K562 (cell line): ENCODE measurements around the gene PTTG2. TPM values are rescaled to one million over a fixed set of nuclear protein-coding genes. Genes with fewer than 3 reads are reported as not detected.

Experiments used
- ATAC-seq: fragments of 200-7000 bp; cut with Tn5 transposase; 3 replicates; pipeline ENCODE4 v1.9.1; 2020; ENCODE audit warnings: moderate library complexity
- BruUV-seq: library from RNA; stranded (reverse); fragments of 400-500 nt; replicated peaks from 2 replicates; lab custom pipeline; 2021; lab: Mats Ljungman, UMichigan
- CTCF ChIA-PET: fragments of 300-600 bp; formaldehyde crosslinking; extraction: SDS; loops from one replicate; lab custom pipeline; 2021; ENCODE audit warnings: low intra/inter-chr PET ratio; lab: Yijun Ruan, JAX
- POLR2A ChIA-PET: fragments of 300-600, 350-650 bp; sonication (Branson Sonifier 250); formaldehyde crosslinking; extraction: SDS; loops from one replicate; lab custom pipeline; 2021; ENCODE audit warnings: antibody characterized with exemption, inconsistent platforms; lab: Yijun Ruan, JAX
- DNase-seq, 4 experiments: peaks; one replicate each; pipeline versions ENCODE4 v3.0.0 to v3.0.0-alpha.2; 2011 to 2018; ENCODE audit warnings: low spot score in 3 of 4, mixed read lengths in 3 of 4; ENCODE audit errors: extremely low read depth in 1 of 4
- FAIRE-seq: peaks from 2 replicates; lab custom pipeline; 2011; peaks lifted over from hg19 to GRCh38; lab: Jason Lieb, UNC
- H2AFZ ChIP-seq: 2 replicates; pipeline ENCODE4 v1.6.0; 2011; ENCODE audit warnings: low read depth, low read length, control low read depth, inconsistent platforms
- H3K27ac ChIP-seq: fragments of 200-600 bp; 3 replicates; pipeline ENCODE4 v1.8.0; 2011; ENCODE audit warnings: low read depth, mild to moderate bottlenecking, control low read depth, inconsistent platforms, low read length, moderate library complexity, mixed read lengths; ENCODE audit errors: extremely low read depth
- H3K27me3 ChIP-seq, 2 experiments: fragments of 300-600 bp in 1 of 2; 2 replicates in 1 of 2; 3 replicates in 1 of 2; pipeline versions ENCODE4 v1.6.0 to v1.8.0; 2011; ENCODE audit warnings: inconsistent platforms in 2 of 2, low read length in 2 of 2, mild to moderate bottlenecking in 1 of 2, mixed read lengths in 1 of 2, moderate library complexity in 1 of 2; ENCODE audit not compliant: control insufficient read depth in 2 of 2, insufficient read depth in 2 of 2
- H3K36me3 ChIP-seq: fragments of 300-600 bp; 3 replicates; pipeline ENCODE4 v1.8.0; 2011; ENCODE audit warnings: mild to moderate bottlenecking, low read length, inconsistent platforms; ENCODE audit not compliant: control insufficient read depth, insufficient read depth
- H3K4me1 ChIP-seq, 2 experiments: fragments of 200-600 bp in 1 of 2; replicated peaks in 1 of 2; 2 replicates in 1 of 2; 3 replicates in 1 of 2; pipeline versions ENCODE4 v1.5.1 to v1.8.0; 2011; ENCODE audit warnings: inconsistent platforms in 2 of 2, low read length in 2 of 2, mild to moderate bottlenecking in 1 of 2, mixed read lengths in 1 of 2, moderate library complexity in 1 of 2; ENCODE audit not compliant: control insufficient read depth in 2 of 2, insufficient read depth in 2 of 2
- H3K4me2 ChIP-seq: 2 replicates; pipeline ENCODE4 v1.6.1; 2011; ENCODE audit warnings: low read length, control low read depth, inconsistent platforms, mixed read lengths; ENCODE audit not compliant: insufficient read depth
- H3K4me3 ChIP-seq: fragments of 200-600 bp; sonication (generic), shearing (Covaris generic); 2 replicates; pipeline ENCODE4 v1.5.1; 2016; ENCODE audit warnings: control low read depth, inconsistent platforms
- H3K79me2 ChIP-seq: fragments of 200-600 bp; 3 replicates; pipeline ENCODE4 v1.8.0; 2011; ENCODE audit warnings: low read length, inconsistent platforms; ENCODE audit not compliant: control insufficient read depth, insufficient read depth
- H3K9ac ChIP-seq, 2 experiments: 2 replicates each; pipeline versions ENCODE4 v1.6.0 to v1.6.1; 2011; ENCODE audit warnings: low read depth in 2 of 2, low read length in 2 of 2, control low read depth in 1 of 2, inconsistent platforms in 1 of 2, mild to moderate bottlenecking in 1 of 2, mixed read lengths in 1 of 2; ENCODE audit not compliant: insufficient read depth in 1 of 2
- H3K9me1 ChIP-seq: one replicate; pipeline ENCODE4 v1.6.0; 2011; ENCODE audit warnings: inconsistent platforms, mild to moderate bottlenecking, low read length, moderate library complexity; ENCODE audit not compliant: control insufficient read depth, insufficient read depth
- H3K9me3 ChIP-seq: replicated peaks from 2 replicates; pipeline ENCODE4 v1.5.1; 2011; ENCODE audit warnings: low read depth, low read length, inconsistent platforms; ENCODE audit not compliant: control insufficient read depth, insufficient read depth
- H4K20me1 ChIP-seq: replicated peaks from 2 replicates; pipeline ENCODE4 v1.6.1; 2011; ENCODE audit warnings: low read length, inconsistent platforms, mixed read lengths; ENCODE audit not compliant: control insufficient read depth, insufficient read depth
- BHLHE40 ChIP-seq: IDR thresholded peaks from 2 replicates; pipeline ENCODE4 v1.6.1; 2011; ENCODE audit warnings: low read length, improper control_type of control experiment
- EP400 ChIP-seq: fragments of 450-650 bp; IDR thresholded peaks from 2 replicates; pipeline ENCODE4 v1.6.1; 2017; ENCODE audit warnings: antibody characterized with exemption, mild to moderate bottlenecking, moderate library complexity
- HDAC1 ChIP-seq, 2 experiments: fragments of 450-650 bp; IDR thresholded peaks; 2 replicates each; pipeline ENCODE4 v1.6.1; 2016 to 2017; ENCODE audit warnings: inconsistent platforms in 1 of 2, mild to moderate bottlenecking in 1 of 2, moderate library complexity in 1 of 2
- HNRNPUL1 ChIP-seq: fragments of 200-400 bp; formaldehyde crosslinking; IDR thresholded peaks from 2 replicates; pipeline ENCODE4 v1.6.1; 2017; ENCODE audit warnings: low read length
- IRF2 ChIP-seq: sonication (generic); formaldehyde crosslinking; IDR thresholded peaks from 2 replicates; pipeline ENCODE4 v1.8.1; 2022; ENCODE audit warnings: mild to moderate bottlenecking, missing genetic modification reagents
- KAT2B ChIP-seq: IDR thresholded peaks from one replicate; pipeline ENCODE4 v1.6.1; 2012; ENCODE audit warnings: low read depth, mild to moderate bottlenecking, control low read depth, inconsistent platforms, low read length, moderate library complexity
- PML ChIP-seq: IDR thresholded peaks from 2 replicates; pipeline ENCODE4 v1.6.1; 2012; ENCODE audit warnings: low read length, inconsistent platforms
- POLR2G ChIP-seq: fragments of 200-400 bp; formaldehyde crosslinking; IDR thresholded peaks from 2 replicates; pipeline ENCODE4 v1.6.1; 2017; ENCODE audit warnings: low read depth, mild to moderate bottlenecking, antibody characterized with exemption, low read length, moderate library complexity
- POU5F1 ChIP-seq: fragments of 150-350 bp; IDR thresholded peaks from 2 replicates; pipeline ENCODE4 v1.6.1; 2014; ENCODE audit warnings: borderline replicate concordance, low read length, low read depth, mild to moderate bottlenecking; ENCODE audit not compliant: partially characterized antibody
- SMARCB1 ChIP-seq: IDR thresholded peaks from 2 replicates; pipeline ENCODE4 v1.6.1; 2011; ENCODE audit warnings: improper control_type of control experiment, low read depth; ENCODE audit not compliant: insufficient read length
- SMARCE1 ChIP-seq: fragments of 450-650 bp; IDR thresholded peaks from 2 replicates; pipeline ENCODE4 v1.7.1; 2016; ENCODE audit warnings: mild to moderate bottlenecking
- SREBF1 ChIP-seq: fragments of 150-350 bp; IDR thresholded peaks from 2 replicates; pipeline ENCODE4 v1.6.1; 2014; ENCODE audit warnings: antibody characterized with exemption, low read depth, low read length, borderline replicate concordance
- TCF3 ChIP-seq: sonication (generic); formaldehyde crosslinking; IDR thresholded peaks from 2 replicates; pipeline ENCODE4 v1.4.0; 2020; ENCODE audit warnings: mild to moderate bottlenecking, missing genetic modification reagents
- ZEB2 ChIP-seq: fragments of 450-650 bp; IDR thresholded peaks from 2 replicates; pipeline ENCODE4 v1.6.1; 2016
- ZFP30 ChIP-seq: fragments of 250-450 bp; sonication (Bioruptor Pico); IDR thresholded peaks from 2 replicates; pipeline ENCODE4 v1.8.0; 2022; ENCODE audit warnings: moderate library complexity, mild to moderate bottlenecking, inconsistent platforms, borderline replicate concordance
- ZNF212 ChIP-seq: fragments of 450-650 bp; formaldehyde crosslinking; IDR thresholded peaks from 2 replicates; pipeline ENCODE4 v1.4.0; 2020; ENCODE audit warnings: mild to moderate bottlenecking
- ZNF263 ChIP-seq: sonication (generic); formaldehyde crosslinking; IDR thresholded peaks from 2 replicates; pipeline ENCODE4 v1.8.0; 2022; ENCODE audit warnings: mild to moderate bottlenecking, missing genetic modification reagents, borderline replicate concordance
- ZNF324 ChIP-seq: fragments of 250-450 bp; sonication (Bioruptor Pico); IDR thresholded peaks from 2 replicates; pipeline ENCODE4 v1.4.0; 2020; ENCODE audit warnings: mild to moderate bottlenecking
- ZNF354B ChIP-seq: fragments of 250-450 bp; sonication (Bioruptor Pico); IDR thresholded peaks from 2 replicates; pipeline ENCODE4 v1.4.0; 2020
- ZNF699 ChIP-seq: fragments of 250-450 bp; sonication (Bioruptor Pico); IDR thresholded peaks from 2 replicates; pipeline ENCODE4 v1.8.0; 2021; ENCODE audit warnings: mild to moderate bottlenecking, moderate library complexity; ENCODE audit not compliant: insufficient replicate concordance
- ZNF717 ChIP-seq: fragments of 250-450 bp; sonication (Bioruptor Pico); IDR thresholded peaks from 2 replicates; pipeline ENCODE4 v1.5.0; 2021
- WGBS: fragments of 100-300 bp; shearing (Covaris generic); methylation state at CpG from one replicate; pipeline ENCODE4 v1.1.6; 2016; ENCODE audit warnings: low coverage, mixed read lengths; ENCODE audit not compliant: insufficient coverage; ENCODE audit errors: missing lambda C conversion rate; 5-methylcytosine and 5-hydroxymethylcytosine counted together
- in situ Hi-C: fragments of 300-500 bp; cut with MboI; formaldehyde crosslinking; loops from 4 replicates; pipeline ENCODE4 v1.15.0; 2018; ENCODE audit warnings: inconsistent platforms, mixed read lengths
- intact Hi-C: fragments of 100-400 bp; cut with micrococcal nuclease; formaldehyde crosslinking; loops from 2 replicates; pipeline ENCODE4 v1.14.2; 2022
- polyA plus RNA-seq, 8 experiments: library from polyadenylated mRNA; depleted of rRNA in 4 of 8; stranded (reverse) in 5 of 8; unstranded in 3 of 8; fragments of >200 nt; fragmentation: Nextera tagmentation in 2 of 8; fragmentation: Illumina TruSeq in 1 of 8; extraction: Ambion mirVana in 2 of 8; extraction: Trizol in 1 of 8; gene quantifications; 2 replicates each; pipeline versions ENCODE4 v1.2.1 to v1.2.3, GENCODE V29; 2011 to 2014; ENCODE audit warnings: inconsistent platforms in 1 of 8, missing spikeins in 1 of 8
- total RNA-seq, 7 experiments: library from RNA; depleted of rRNA in 6 of 7; stranded (reverse); fragments of >200 nt in 6 of 7; fragmentation: Illumina TruSeq in 2 of 7; extraction: Trizol in 2 of 7; gene quantifications; 2 replicates each; pipeline versions ENCODE4 v1.2.1 to v1.2.3, GENCODE V29; 2011 to 2021; ENCODE audit warnings: low replicate concordance in 1 of 7
- TF ChIP-seq, protein P1 (sequence below): fragments of 250-450 bp; sonication (Bioruptor Pico); IDR thresholded peaks from 2 replicates; pipeline ENCODE4 v1.5.0; 2020; ENCODE audit warnings: mild to moderate bottlenecking
- TF ChIP-seq, protein P2 (sequence below), 2 experiments: fragments of 450-650 bp; IDR thresholded peaks; 2 replicates each; pipeline ENCODE4 v1.6.1; 2016

Gene PTTG2
- total and polyA plus RNA-seq, 9 of the 15 experiments (the other 6 are each of a cell fraction or from before 2014, with no cell fraction given) = not detected

DNA sequence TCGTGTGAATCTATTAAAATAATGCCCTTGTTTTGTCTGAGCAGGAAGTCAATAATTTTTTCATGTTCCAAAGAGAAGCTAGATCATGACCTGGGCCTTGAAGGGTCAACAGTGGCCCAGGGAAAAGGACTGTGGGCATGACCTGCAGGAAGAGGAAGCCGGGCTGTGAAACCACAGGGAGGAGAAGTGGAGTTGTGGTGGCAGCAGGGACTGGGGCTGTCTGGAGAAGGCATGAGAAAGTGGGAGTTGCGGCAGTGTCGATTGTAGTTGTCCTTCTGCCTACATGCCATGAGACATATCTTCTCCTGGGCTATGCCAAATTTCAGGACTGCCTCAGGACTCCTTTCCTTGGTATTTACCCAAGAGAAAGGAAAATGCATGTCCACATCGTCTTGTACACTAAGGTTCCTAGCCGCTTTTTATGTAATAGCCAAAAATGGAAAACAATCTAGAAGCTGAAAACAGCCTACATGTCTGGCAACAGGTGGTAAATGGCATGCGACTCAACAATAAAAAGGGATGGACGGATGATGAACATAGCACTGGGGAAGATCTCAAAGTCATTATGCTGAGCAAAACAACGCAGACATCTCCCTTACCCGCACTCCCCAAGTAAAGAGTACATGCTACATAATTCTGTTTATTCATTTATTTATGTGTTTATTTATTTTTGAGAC is 13.6 kb upstream of the PTTG2 start (continued):
- TF ChIP-seq SMARCB1 (no peak), ZNF212 (CRISPR knock-in tag) (no peak), HDAC1 (IDR thresholded peaks at IDR 0.05) (no peak), HNRNPUL1 (no peak), ZNF354B (CRISPR knock-in tag) (no peak), EP400 (no peak), SREBF1 (no peak)

DNA sequence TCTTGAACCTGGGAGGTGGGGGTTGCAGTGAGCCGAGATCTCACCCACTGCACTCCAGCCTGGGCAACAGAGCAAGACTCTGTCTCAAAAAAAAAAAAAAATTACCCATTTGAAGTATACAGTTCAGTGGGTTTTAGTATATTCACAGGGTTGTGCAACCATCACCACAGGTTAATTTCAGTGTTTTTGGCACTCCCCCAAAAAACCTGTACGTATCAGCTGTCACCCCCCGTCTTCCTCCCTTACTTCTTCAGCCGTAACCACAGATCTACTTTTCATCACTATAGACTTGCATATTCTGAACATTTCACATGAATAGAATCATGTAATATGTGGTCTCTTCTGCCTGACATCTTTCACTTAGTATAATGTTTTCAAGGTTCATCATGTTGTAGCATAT is 11.7 kb upstream of the PTTG2 start:
- no peaks in the 10 kb centered on the region for H4K20me1 ChIP-seq
- H3K36me3 ChIP-seq = no peaks in the 10 kb centered on the region
- H3K9me3 ChIP-seq = no peaks in the 10 kb centered on the region
- DNase-seq (no peak), ATAC-seq (no peak), FAIRE-seq (no peak)
- no peaks in the 10 kb centered on the region for H3K79me2 ChIP-seq
- peaks cover 18 to 19% of the 10 kb centered on the region in 2 experiments for H3K27me3 ChIP-seq
- 3% methylated on average over 4 of the region's 4 CpGs for WGBS
- no peak overlapping the region for H3K9ac ChIP-seq
- no peaks in the 10 kb centered on the region for H3K4me1 ChIP-seq
- ChIA-PET POLR2A (no interaction called here), CTCF (no interaction called here)
- no peak overlapping the region for H3K4me2 ChIP-seq
- no peak overlapping the region for H2AFZ ChIP-seq
- BruUV-seq = no TSS peak
- H3K4me3 ChIP-seq = no peak overlapping the region
- in situ Hi-C loops = no loop called here
- no peak overlapping the region for H3K27ac ChIP-seq
- intact Hi-C loops = no loop called here
- no peaks in the 10 kb centered on the region for H3K9me1 ChIP-seq
- TF ChIP-seq PML (no peak), TCF3 (CRISPR knock-in tag) (no peak), SMARCE1 (no peak), ZNF263 (no peak), KAT2B (no peak), ZNF717 (CRISPR knock-in tag) (no peak), POU5F1 (no peak), ZNF324 (no peak), POLR2G (no peak), ZNF699 (CRISPR knock-in tag) (no peak), IRF2 (no peak), ZEB2 (no peak), ZFP30 (CRISPR knock-in tag) (no peak), BHLHE40 (no peak)
- TF ChIP-seq, protein P1, sequence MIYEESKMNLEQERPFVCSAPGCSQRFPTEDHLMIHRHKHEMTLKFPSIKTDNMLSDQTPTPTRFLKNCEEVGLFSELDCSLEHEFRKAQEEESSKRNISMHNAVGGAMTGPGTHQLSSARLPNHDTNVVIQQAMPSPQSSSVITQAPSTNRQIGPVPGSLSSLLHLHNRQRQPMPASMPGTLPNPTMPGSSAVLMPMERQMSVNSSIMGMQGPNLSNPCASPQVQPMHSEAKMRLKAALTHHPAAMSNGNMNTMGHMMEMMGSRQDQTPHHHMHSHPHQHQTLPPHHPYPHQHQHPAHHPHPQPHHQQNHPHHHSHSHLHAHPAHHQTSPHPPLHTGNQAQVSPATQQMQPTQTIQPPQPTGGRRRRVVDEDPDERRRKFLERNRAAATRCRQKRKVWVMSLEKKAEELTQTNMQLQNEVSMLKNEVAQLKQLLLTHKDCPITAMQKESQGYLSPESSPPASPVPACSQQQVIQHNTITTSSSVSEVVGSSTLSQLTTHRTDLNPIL (CRISPR knock-in tag) = no peak
- TF ChIP-seq, protein P2, sequence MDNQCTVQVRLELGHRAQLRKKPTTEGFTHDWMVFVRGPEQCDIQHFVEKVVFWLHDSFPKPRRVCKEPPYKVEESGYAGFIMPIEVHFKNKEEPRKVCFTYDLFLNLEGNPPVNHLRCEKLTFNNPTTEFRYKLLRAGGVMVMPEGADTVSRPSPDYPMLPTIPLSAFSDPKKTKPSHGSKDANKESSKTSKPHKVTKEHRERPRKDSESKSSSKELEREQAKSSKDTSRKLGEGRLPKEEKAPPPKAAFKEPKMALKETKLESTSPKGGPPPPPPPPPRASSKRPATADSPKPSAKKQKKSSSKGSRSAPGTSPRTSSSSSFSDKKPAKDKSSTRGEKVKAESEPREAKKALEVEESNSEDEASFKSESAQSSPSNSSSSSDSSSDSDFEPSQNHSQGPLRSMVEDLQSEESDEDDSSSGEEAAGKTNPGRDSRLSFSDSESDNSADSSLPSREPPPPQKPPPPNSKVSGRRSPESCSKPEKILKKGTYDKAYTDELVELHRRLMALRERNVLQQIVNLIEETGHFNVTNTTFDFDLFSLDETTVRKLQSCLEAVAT (IDR thresholded peaks at IDR 0.05) = no peak
